ENCODE data around the gene TNN. TPM values are rescaled to one million over a fixed set of nuclear protein-coding genes. Genes with fewer than 3 reads are reported as not detected.

TNN gene
- polyA plus RNA-seq, 1 donor (not counting 4 experiments of a cell fraction or from before 2014, with no cell fraction given), result not detected

- Histone ChIP-seq H3K9ac (ENCODE audit: control insufficient read depth, extremely low read depth, insufficient read depth, low read length) (no peak overlapping the region), H3K4me1 (ENCODE audit: control insufficient read depth, extremely low read depth, insufficient read depth, low read length) (no peaks in the 10 kb centered on the region)
- no peak for FAIRE-seq
Observed at GRCh38 chr1:175054736-175055135, 12.9 kb upstream of the TNN start.

GRCh38 chr1:175062339-175062738, 5.3 kb upstream of the TNN start:
- no peak for FAIRE-seq
- no peaks in the 10 kb centered on the region for H3K9me3 ChIP-seq (ENCODE audit: control insufficient read depth, low read depth, low read length)
- no peaks in the 10 kb centered on the region for H3K36me3 ChIP-seq (ENCODE audit: control insufficient read depth in 2 of 2, extremely low read depth in 1 of 2, insufficient read depth in 2 of 2, low read length in 2 of 2)
- no peaks in the 10 kb centered on the region for H4K20me1 ChIP-seq (ENCODE audit: control insufficient read depth, extremely low read depth, insufficient read depth, low read length)
- H3K4me3 ChIP-seq (ENCODE audit: control insufficient read depth in 2 of 3, extremely low read depth in 1 of 3, insufficient read depth in 2 of 3, low read depth in 1 of 3, low read length in 3 of 3), result no peak overlapping the region
- no peaks in the 10 kb centered on the region for H3K4me1 ChIP-seq (ENCODE audit: control insufficient read depth, extremely low read depth, insufficient read depth, low read length)
- TF ChIP-seq EZH2 (IDR thresholded peaks at IDR 0.05; ENCODE audit: low read length) (no peak), CTCF (optimal IDR thresholded peaks at IDR 0.05 in 1 of 3, IDR thresholded peaks at IDR 0.05 in 1 of 3, conservative IDR thresholded peaks at IDR 0.05 in 1 of 3; ENCODE audit: extremely low read depth in 1 of 3, insufficient read depth in 2 of 3, low read length in 3 of 3) (no peak)
- dilution Hi-C loops (cut with MboI; ENCODE audit: extremely low pct_ligation_motif_present, low sequenced_read_pairs), result no loop called here
- H3K9ac ChIP-seq (ENCODE audit: control insufficient read depth, extremely low read depth, insufficient read depth, low read length), result no peak overlapping the region
- no peak overlapping the region for H3K4me2 ChIP-seq (ENCODE audit: control insufficient read depth, extremely low read depth, insufficient read depth, low read depth, low read length)
- H3K9me1 ChIP-seq (ENCODE audit: control insufficient read depth, extremely low read depth, insufficient read depth, low read length), result no peaks in the 10 kb centered on the region
- no peak overlapping the region for H3K27ac ChIP-seq (ENCODE audit: control insufficient read depth, insufficient read depth, low read length)
- no peak for DNase-seq (ENCODE audit: low read depth, low spot score)
- H2AFZ ChIP-seq (ENCODE audit: control insufficient read depth, low read length), result no peak overlapping the region
- H3K27me3 ChIP-seq (ENCODE audit: control insufficient read depth, extremely low read depth, insufficient read depth, low read length), result no peaks in the 10 kb centered on the region
- H3K79me2 ChIP-seq (ENCODE audit: control insufficient read depth, insufficient read depth, low read length), result no peaks in the 10 kb centered on the region

More at GRCh38 chr1:175054736-175055135, 12.9 kb upstream of the TNN start:
- no peaks in the 10 kb centered on the region for H3K9me1 ChIP-seq (ENCODE audit: control insufficient read depth, extremely low read depth, insufficient read depth, low read length)
- no peak overlapping the region for H3K4me2 ChIP-seq (ENCODE audit: control insufficient read depth, extremely low read depth, insufficient read depth, low read depth, low read length)
- H3K9me3 ChIP-seq (ENCODE audit: control insufficient read depth, low read depth, low read length), result no peaks in the 10 kb centered on the region
- H3K27me3 ChIP-seq (ENCODE audit: control insufficient read depth, extremely low read depth, insufficient read depth, low read length), result peaks cover 4% of the 10 kb centered on the region
- H3K79me2 ChIP-seq (ENCODE audit: control insufficient read depth, insufficient read depth, low read length), result no peaks in the 10 kb centered on the region
- no peak overlapping the region for H3K27ac ChIP-seq (ENCODE audit: control insufficient read depth, insufficient read depth, low read length)
- no peak overlapping the region for H2AFZ ChIP-seq (ENCODE audit: control insufficient read depth, low read length)
- TF ChIP-seq CTCF (optimal IDR thresholded peaks at IDR 0.05 in 1 of 3, IDR thresholded peaks at IDR 0.05 in 1 of 3, conservative IDR thresholded peaks at IDR 0.05 in 1 of 3; ENCODE audit: extremely low read depth in 1 of 3, insufficient read depth in 2 of 3, low read length in 3 of 3) (no peak), EZH2 (IDR thresholded peaks at IDR 0.05; ENCODE audit: low read length) (no peak)
- dilution Hi-C loops (cut with MboI; ENCODE audit: extremely low pct_ligation_motif_present, low sequenced_read_pairs), result no loop called here
- DNase-seq (ENCODE audit: low read depth, low spot score), result no peak
- H3K36me3 ChIP-seq (ENCODE audit: control insufficient read depth in 2 of 2, extremely low read depth in 1 of 2, insufficient read depth in 2 of 2, low read length in 2 of 2), result no peaks in the 10 kb centered on the region
- no peaks in the 10 kb centered on the region for H4K20me1 ChIP-seq (ENCODE audit: control insufficient read depth, extremely low read depth, insufficient read depth, low read length)
- H3K4me3 ChIP-seq (ENCODE audit: control insufficient read depth in 2 of 3, extremely low read depth in 1 of 3, insufficient read depth in 2 of 3, low read depth in 1 of 3, low read length in 3 of 3), result no peak overlapping the region

Measured in keratinocyte (primary cell).